Caco-2 (cell line): Measurements from ENCODE around the gene NYAP1. TPM values are rescaled to one million over a fixed set of nuclear protein-coding genes. Genes with fewer than 3 reads are reported as not detected.

ENCODE experiments used
- BruUV-seq: library from RNA; stranded (reverse); fragments of 400-500 nt; replicated peaks from 2 replicates; lab custom pipeline; 2021; lab: Mats Ljungman, UMichigan
- CTCF ChIA-PET: fragments of 300-600 bp; sonication (Branson Sonifier 250); formaldehyde crosslinking; loops from one replicate; lab custom pipeline; 2022; ENCODE audit warnings: antibody characterized with exemption; lab: Charles Lee
- POLR2A ChIA-PET: fragments of 300-600 bp; sonication (Branson Sonifier 250); formaldehyde crosslinking; loops from one replicate; lab custom pipeline; 2022; ENCODE audit warnings: antibody characterized with exemption; lab: Charles Lee
- DNase-seq, 2 experiments: peaks; one replicate each; pipeline versions ENCODE4 v3.0.0 to v3.0.0-alpha.2; 2020 to 2022
- H3K27me3 ChIP-seq: replicated peaks from 2 replicates; pipeline ENCODE4 v1.6.0; 2011; ENCODE audit warnings: low read length; ENCODE audit not compliant: control insufficient read depth, insufficient read depth
- H3K36me3 ChIP-seq: 2 replicates; pipeline ENCODE4 v1.5.1; 2011; ENCODE audit warnings: low read length; ENCODE audit not compliant: control insufficient read depth, insufficient read depth
- H3K4me1 ChIP-seq: fragments of 250-450 bp; sonication (Bioruptor Pico); 2 replicates; pipeline ENCODE4 v1.5.1; 2020; ENCODE audit warnings: mild to moderate bottlenecking
- H3K4me3 ChIP-seq: 2 replicates; pipeline ENCODE4 v1.5.1; 2011; ENCODE audit warnings: low read depth, mild to moderate bottlenecking, control low read depth, low read length
- H3K9me3 ChIP-seq: fragments of 250-450 bp; sonication (Bioruptor Pico); 2 replicates; pipeline ENCODE4 v1.5.1; 2020; ENCODE audit warnings: mild to moderate bottlenecking, moderate library complexity
- H3K27ac Mint-ChIP-seq: one replicate; pipeline ENCODE4 v1.8.0; 2022; ENCODE audit warnings: mixed read lengths; ENCODE audit not compliant: unreplicated experiment
- H3K27me3 Mint-ChIP-seq: one replicate; pipeline ENCODE4 v1.8.0; 2022; ENCODE audit warnings: mixed read lengths; ENCODE audit not compliant: insufficient read depth, unreplicated experiment
- H3K36me3 Mint-ChIP-seq: one replicate; pipeline ENCODE4 v1.8.0; 2022; ENCODE audit warnings: mild to moderate bottlenecking, mixed read lengths; ENCODE audit not compliant: insufficient read depth, unreplicated experiment
- H3K4me1 Mint-ChIP-seq: one replicate; pipeline ENCODE4 v1.8.0; 2022; ENCODE audit warnings: low read depth, mixed read lengths; ENCODE audit not compliant: unreplicated experiment
- H3K4me3 Mint-ChIP-seq: one replicate; pipeline ENCODE4 v1.8.0; 2022; ENCODE audit warnings: mild to moderate bottlenecking, moderate library complexity, mixed read lengths; ENCODE audit not compliant: unreplicated experiment
- H3K9me3 Mint-ChIP-seq: one replicate; pipeline ENCODE4 v1.8.0; 2022; ENCODE audit warnings: mixed read lengths; ENCODE audit not compliant: unreplicated experiment
- CTCF ChIP-seq, 2 experiments: fragments of 200-600 bp in 1 of 2; IDR thresholded peaks; 1 replicate in 1 of 2; 2 replicates in 1 of 2; pipeline versions ENCODE4 v1.5.1 to v1.8.0; 2011 to 2022; ENCODE audit warnings: antibody characterized with exemption in 1 of 2, control low read depth in 1 of 2, inconsistent platforms in 1 of 2, low read depth in 1 of 2, low read length in 1 of 2, mild to moderate bottlenecking in 1 of 2, moderate library complexity in 1 of 2; ENCODE audit not compliant: insufficient read depth in 1 of 2, severe bottlenecking in 1 of 2, unreplicated experiment in 1 of 2
- intact Hi-C: fragments of 100-400 bp; cut with micrococcal nuclease; formaldehyde crosslinking; loops from one replicate; pipeline ENCODE4 v1.10.0; 2022; ENCODE audit not compliant: unreplicated experiment
- total RNA-seq: library from RNA; stranded (reverse); gene quantifications from 2 replicates; pipeline ENCODE4 v1.2.3, GENCODE V29; 2022

Gene NYAP1
- total RNA-seq, 1 experiment from 2014 or later, result 1.3 TPM

GRCh38 chr7:100465702-100466311, 17.9 kb upstream of the NYAP1 start:
- Mint-ChIP-seq H3K9me3 (no peaks in the 10 kb centered on the region), H3K36me3 (peaks cover 7% of the 10 kb centered on the region), H3K27me3 (no peaks in the 10 kb centered on the region), H3K4me1 (no peaks in the 10 kb centered on the region), H3K27ac (no peak overlapping the region), H3K4me3 (no peak overlapping the region)
- intact Hi-C loops, result no loop called here
- H3K27me3 ChIP-seq, result no peaks in the 10 kb centered on the region
- peaks cover 4% of the 10 kb centered on the region; the same call in 1 of the 2 replicates for H3K4me1 ChIP-seq
- ChIA-PET CTCF (interaction anchor here (0.6 to 2.3 kb wide), 12 partner anchors 11 to 412 kb away, joined by 3 to 16 read pairs (median 4); partner anchors contain the start of genes AGFG2, FBXO24, LRCH4 and TSC22D4), POLR2A (interaction anchor here (0.6 kb wide), 1 partner anchor 729 kb away, joined by 4 read pairs; no protein-coding TSS in a partner anchor)
- peak in 1 of 2 experiments; percentile 59 for DNase-seq
- H3K36me3 ChIP-seq, result no peaks in the 10 kb centered on the region
- no peaks in the 10 kb centered on the region for H3K9me3 ChIP-seq
- no TSS peak for BruUV-seq
- peak; percentile 30 to 60 for TF ChIP-seq CTCF (IDR thresholded peaks at IDR 0.05; ENCODE audit: insufficient read depth in 1 of 2, low read depth in 1 of 2, low read length in 1 of 2, severe bottlenecking in 1 of 2, unreplicated experiment in 1 of 2)
- no peak overlapping the region for H3K4me3 ChIP-seq

- BruUV-seq, result no TSS peak
- peaks cover 4% of the 10 kb centered on the region; the same call in 1 of the 2 replicates for H3K4me1 ChIP-seq
- intact Hi-C loops, result no loop called here
- no peaks in the 10 kb centered on the region for H3K27me3 ChIP-seq
- H3K9me3 Mint-ChIP-seq, result no peaks in the 10 kb centered on the region
- H3K4me3 ChIP-seq, result no peak overlapping the region
- no peaks in the 10 kb centered on the region for H3K36me3 ChIP-seq
- H3K4me1 Mint-ChIP-seq, result no peaks in the 10 kb centered on the region
- no peak overlapping the region for H3K4me3 Mint-ChIP-seq
- H3K27me3 Mint-ChIP-seq, result no peaks in the 10 kb centered on the region
- CTCF ChIA-PET, result no interaction called here
- no peaks in the 10 kb centered on the region for H3K9me3 ChIP-seq
- POLR2A ChIA-PET, result no interaction called here
- peaks cover 7% of the 10 kb centered on the region for H3K36me3 Mint-ChIP-seq
- no peak for DNase-seq
- H3K27ac Mint-ChIP-seq, result no peak overlapping the region
- no peak for TF ChIP-seq CTCF (IDR thresholded peaks at IDR 0.05; ENCODE audit: insufficient read depth in 1 of 2, low read depth in 1 of 2, low read length in 1 of 2, severe bottlenecking in 1 of 2, unreplicated experiment in 1 of 2)
These were observed 16.8 kb upstream of the NYAP1 start for GRCh38 chr7:100466653-100467605.

DNA sequence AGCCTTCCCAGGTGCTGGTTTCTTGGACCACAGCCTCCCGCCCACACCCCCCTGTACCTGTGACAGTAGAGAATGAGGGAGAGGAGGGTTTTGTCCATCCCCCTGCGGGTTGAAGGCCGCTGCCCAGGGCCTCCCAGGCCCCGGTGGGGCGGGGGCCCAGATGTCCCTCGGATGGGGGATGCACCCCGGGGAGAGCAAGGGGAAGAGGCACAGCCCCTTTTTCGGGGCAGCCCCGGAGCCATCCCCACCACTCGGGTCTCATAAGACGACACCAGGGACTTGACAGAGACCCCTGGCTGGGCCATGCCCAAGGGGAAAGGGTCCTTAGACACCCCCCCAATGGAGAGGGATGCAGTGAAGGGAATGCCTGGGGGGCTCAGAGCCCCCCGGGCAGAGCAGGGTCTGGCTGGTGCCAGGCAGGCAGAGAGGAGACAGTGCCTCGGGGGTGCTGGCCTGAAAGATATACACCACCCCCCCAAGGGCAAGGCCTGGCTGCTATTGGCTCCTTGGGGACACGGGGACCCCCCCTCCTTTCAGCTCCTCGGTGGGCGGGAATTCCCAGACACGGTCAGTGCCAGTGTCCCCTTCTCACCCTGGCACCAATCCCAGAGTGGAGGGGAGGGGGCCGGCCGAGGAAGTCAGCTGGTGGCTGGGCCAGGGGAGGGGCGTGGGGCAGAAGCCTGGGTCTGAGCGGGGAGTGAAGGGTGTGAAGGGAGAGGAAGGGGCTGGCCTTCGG, 15.9 kb upstream of the NYAP1 start:
- Mint-ChIP-seq H3K9me3 (no peaks in the 10 kb centered on the region), H3K4me1 (no peaks in the 10 kb centered on the region), H3K27me3 (no peaks in the 10 kb centered on the region), H3K4me3 (no peak overlapping the region), H3K36me3 (peaks cover 7% of the 10 kb centered on the region), H3K27ac (no peak overlapping the region)
- no peaks in the 10 kb centered on the region for H3K9me3 ChIP-seq
- CTCF ChIA-PET, result no interaction called here
- no TSS peak for BruUV-seq
- no peak for DNase-seq
- no peaks in the 10 kb centered on the region for H3K27me3 ChIP-seq
- intact Hi-C loops, result no loop called here
- H3K4me3 ChIP-seq, result no peak overlapping the region
- no peaks in the 10 kb centered on the region for H3K36me3 ChIP-seq
- no peak for TF ChIP-seq CTCF (IDR thresholded peaks at IDR 0.05; ENCODE audit: insufficient read depth in 1 of 2, low read depth in 1 of 2, low read length in 1 of 2, severe bottlenecking in 1 of 2, unreplicated experiment in 1 of 2)
- H3K4me1 ChIP-seq, result peaks cover 4% of the 10 kb centered on the region; the same call in 1 of the 2 replicates
- POLR2A ChIA-PET, result no interaction called here
